K562 (cell line): Measurements from ENCODE around the gene NAV2. TPM values are rescaled to one million over a fixed set of nuclear protein-coding genes. Genes with fewer than 3 reads are reported as not detected.
A peak's percentile ranks its signal among the peaks of the same experiment; 100 is the strongest.

ENCODE experiments used
- ARID1B ChIP-seq: fragments of 450-650 bp; IDR thresholded peaks from 2 replicates; pipeline ENCODE4 v1.6.1; 2016; ENCODE audit warnings: antibody characterized with exemption, mild to moderate bottlenecking, inconsistent platforms
- ARNT ChIP-seq, 2 experiments: fragments of 450-650 bp; IDR thresholded peaks; 2 replicates each; pipeline ENCODE4 v1.6.1; 2016; ENCODE audit warnings: mild to moderate bottlenecking in 1 of 2
- CHD1 ChIP-seq: fragments of 200-600 bp; sonication (generic); IDR thresholded peaks from one replicate; pipeline ENCODE4 v1.6.1; 2012; ENCODE audit warnings: mild to moderate bottlenecking, moderate library complexity, low read length, inconsistent platforms
- CLOCK ChIP-seq: fragments of 250-450 bp; sonication (Bioruptor Pico); IDR thresholded peaks from 2 replicates; pipeline ENCODE4 v1.4.0; 2020; ENCODE audit warnings: mild to moderate bottlenecking, moderate library complexity, borderline replicate concordance
- E2F8 ChIP-seq: fragments of 450-650 bp; IDR thresholded peaks from 2 replicates; pipeline ENCODE4 v1.7.1; 2018; ENCODE audit warnings: mild to moderate bottlenecking, low read depth; ENCODE audit not compliant: partially characterized antibody
- GATAD2A ChIP-seq: fragments of 450-650 bp; IDR thresholded peaks from 2 replicates; pipeline ENCODE4 v1.6.1; 2017
- HOMEZ ChIP-seq: fragments of 250-450 bp; sonication (Bioruptor Pico); IDR thresholded peaks from 2 replicates; pipeline ENCODE4 v1.4.0; 2020; ENCODE audit warnings: mild to moderate bottlenecking, moderate library complexity
- KAT8 ChIP-seq: fragments of 450-650 bp; IDR thresholded peaks from 2 replicates; pipeline ENCODE4 v1.6.1; 2016; ENCODE audit warnings: low read depth, mild to moderate bottlenecking
- KDM2B ChIP-seq: fragments of 250-450 bp; sonication (Bioruptor Pico); IDR thresholded peaks from 2 replicates; pipeline ENCODE4 v1.8.0; 2021; ENCODE audit warnings: mild to moderate bottlenecking, moderate library complexity
- MBD2 ChIP-seq: sonication (generic); IDR thresholded peaks from 2 replicates; pipeline ENCODE4 v1.6.1; 2016; ENCODE audit warnings: low read depth, borderline replicate concordance
- NR2C1 ChIP-seq, 2 experiments: fragments of 450-650 bp; IDR thresholded peaks; 2 replicates each; pipeline ENCODE4 v1.6.1; 2017; ENCODE audit warnings: mild to moderate bottlenecking in 2 of 2, antibody characterized with exemption in 1 of 2, inconsistent platforms in 1 of 2, missing compliant biosample characterization in 1 of 2, missing genetic modification characterization in 1 of 2
- RBM34 ChIP-seq: fragments of 200-400 bp; formaldehyde crosslinking; IDR thresholded peaks from 2 replicates; pipeline ENCODE4 v1.6.1; 2018; ENCODE audit warnings: low read length, borderline replicate concordance; ENCODE audit not compliant: insufficient read depth
- RREB1 ChIP-seq: fragments of 250-450 bp; sonication (Bioruptor Pico); IDR thresholded peaks from 2 replicates; pipeline ENCODE4 v1.4.0; 2020
- ZNF444 ChIP-seq: fragments of 250-450 bp; sonication (Bioruptor Pico); IDR thresholded peaks from 2 replicates; pipeline ENCODE4 v1.4.0; 2020; ENCODE audit warnings: mild to moderate bottlenecking, moderate library complexity
- polyA plus RNA-seq, 8 experiments: library from polyadenylated mRNA; depleted of rRNA in 4 of 8; stranded (reverse) in 5 of 8; unstranded in 3 of 8; fragments of >200 nt; fragmentation: Nextera tagmentation in 2 of 8; fragmentation: Illumina TruSeq in 1 of 8; extraction: Ambion mirVana in 2 of 8; extraction: Trizol in 1 of 8; gene quantifications; 2 replicates each; pipeline versions ENCODE4 v1.2.1 to v1.2.3, GENCODE V29; 2011 to 2014; ENCODE audit warnings: inconsistent platforms in 1 of 8, missing spikeins in 1 of 8
- total RNA-seq, 7 experiments: library from RNA; depleted of rRNA in 6 of 7; stranded (reverse); fragments of >200 nt in 6 of 7; fragmentation: Illumina TruSeq in 2 of 7; extraction: Trizol in 2 of 7; gene quantifications; 2 replicates each; pipeline versions ENCODE4 v1.2.1 to v1.2.3, GENCODE V29; 2011 to 2021; ENCODE audit warnings: low replicate concordance in 1 of 7

The NAV2 gene
- total and polyA plus RNA-seq, 9 of the 15 experiments (the other 6 are each of a cell fraction or from before 2014, with no cell fraction given), result 0.03 to 0.35 (median 0.05) TPM

- TF ChIP-seq RREB1 (CRISPR knock-in tag), result peak; percentile 62; the same call in 1 of the 2 replicates
- TF ChIP-seq GATAD2A, result no peak
- no peak for TF ChIP-seq RBM34
- TF ChIP-seq KAT8, result no peak
- no peak for TF ChIP-seq ZNF444 (CRISPR knock-in tag)
- no peak for TF ChIP-seq NR2C1 (IDR thresholded peaks at IDR 0.05)
- TF ChIP-seq NR2C1 (tag; IDR thresholded peaks at IDR 0.05), result peak; percentile 7; the same call in 1 of the 2 replicates
- TF ChIP-seq ARID1B, result peak; percentile 85
- TF ChIP-seq CHD1, result no peak
- TF ChIP-seq CLOCK, result no peak
- no peak for TF ChIP-seq MBD2
- TF ChIP-seq HOMEZ (CRISPR knock-in tag), result no peak
- peak in 1 of 2 experiments; percentile 49; a peak in 1 of 4 replicates for TF ChIP-seq ARNT (IDR thresholded peaks at IDR 0.05)
- no peak for TF ChIP-seq KDM2B
- TF ChIP-seq E2F8, result no peak
These were observed 268.5 kb downstream of the NAV2 start (continued) for GRCh38 chr11:19980957-19981669.
